IMR-90 (cell line): ENCODE data around the gene ATXN10. TPM values are rescaled to one million over a fixed set of nuclear protein-coding genes. Genes with fewer than 3 reads are reported as not detected.

Experiments used
- ATAC-seq: fragments of 200-7000 bp; cut with Tn5 transposase; 2 replicates; pipeline ENCODE4 v1.9.1; 2020; ENCODE audit warnings: low read depth, mild to moderate bottlenecking, moderate library complexity
- BruUV-seq: library from RNA; stranded (reverse); fragments of 400-500 nt; replicated peaks from 2 replicates; lab custom pipeline; 2021; lab: Mats Ljungman, UMichigan
- CTCF ChIA-PET: fragments of 300-600 bp; formaldehyde crosslinking; extraction: SDS; loops from one replicate; lab custom pipeline; 2021; ENCODE audit warnings: antibody characterized with exemption; lab: Yijun Ruan, JAX
- POLR2A ChIA-PET: fragments of 300-600 bp; sonication (Branson Sonifier 250); formaldehyde crosslinking; loops from one replicate; lab custom pipeline; 2022; ENCODE audit warnings: antibody characterized with exemption; ENCODE audit not compliant: unreplicated experiment; lab: Charles Lee
- DNase-seq: peaks from one replicate; pipeline ENCODE4 v3.0.0; 2013
- H2AFZ ChIP-seq: replicated peaks from 2 replicates; pipeline ENCODE3; 2013; ENCODE audit warnings: low read length, mild to moderate bottlenecking; ENCODE audit not compliant: poor library complexity
- H2AK5ac ChIP-seq: 2 replicates; pipeline ENCODE4 v1.6.1; 2013; ENCODE audit warnings: low read depth, low read length, inconsistent platforms
- H2AK9ac ChIP-seq: replicated peaks from 2 replicates; pipeline ENCODE3; 2013; ENCODE audit warnings: mild to moderate bottlenecking, low read depth, low read length, moderate library complexity; ENCODE audit not compliant: poor library complexity
- H2BK120ac ChIP-seq: 2 replicates; pipeline ENCODE4 v1.6.1; 2013; ENCODE audit warnings: low read depth, low read length, inconsistent platforms
- H2BK15ac ChIP-seq: 3 replicates; pipeline ENCODE4 v1.6.1; 2013; ENCODE audit warnings: low read depth, low read length, inconsistent platforms
- H2BK20ac ChIP-seq: 2 replicates; pipeline ENCODE4 v1.6.1; 2013; ENCODE audit warnings: low read depth, mild to moderate bottlenecking, inconsistent platforms, low read length, moderate library complexity
- H2BK5ac ChIP-seq: 2 replicates; pipeline ENCODE4 v1.6.1; 2013; ENCODE audit warnings: mild to moderate bottlenecking, low read depth, low read length, inconsistent platforms; ENCODE audit not compliant: poor library complexity, severe bottlenecking
- H3K14ac ChIP-seq: replicated peaks from 2 replicates; pipeline ENCODE4 v1.6.1; 2013; ENCODE audit warnings: low read depth, low read length, inconsistent platforms
- H3K18ac ChIP-seq: 2 replicates; pipeline ENCODE4 v1.6.1; 2013; ENCODE audit warnings: low read depth, low read length, control low read depth
- H3K23ac ChIP-seq: 2 replicates; pipeline ENCODE4 v1.6.1; 2013; ENCODE audit warnings: low read depth, low read length, inconsistent platforms
- H3K27ac ChIP-seq: 2 replicates; pipeline ENCODE4 v1.5.1; 2013; ENCODE audit warnings: mild to moderate bottlenecking, control low read depth, low read length; ENCODE audit not compliant: insufficient read depth
- H3K27me3 ChIP-seq: 2 replicates; pipeline ENCODE4 v1.6.1; 2013; ENCODE audit warnings: low read length; ENCODE audit not compliant: control insufficient read depth, insufficient read depth
- H3K36me3 ChIP-seq: 2 replicates; pipeline ENCODE4 v1.6.1; 2013; ENCODE audit warnings: low read length, mixed read lengths; ENCODE audit not compliant: control insufficient read depth, insufficient read depth
- H3K4ac ChIP-seq: 2 replicates; pipeline ENCODE4 v1.6.1; 2013; ENCODE audit warnings: low read depth, low read length, inconsistent platforms
- H3K4me1 ChIP-seq: 2 replicates; pipeline ENCODE4 v1.6.1; 2013; ENCODE audit warnings: low read length, mixed read lengths; ENCODE audit not compliant: control insufficient read depth, insufficient read depth
- H3K4me2 ChIP-seq: 2 replicates; pipeline ENCODE4 v1.6.1; 2013; ENCODE audit warnings: low read depth, mild to moderate bottlenecking, control low read depth, low read length, moderate library complexity
- H3K4me3 ChIP-seq: 2 replicates; pipeline ENCODE4 v1.5.1; 2013; ENCODE audit warnings: low read depth, mild to moderate bottlenecking, control low read depth, low read length, moderate library complexity; ENCODE audit not compliant: insufficient read depth
- H3K56ac ChIP-seq: 2 replicates; pipeline ENCODE4 v1.6.1; 2013; ENCODE audit warnings: low read length, inconsistent platforms; ENCODE audit not compliant: insufficient read depth; ENCODE audit errors: extremely low read depth
- H3K79me1 ChIP-seq, 2 experiments: 2 replicates each; pipeline ENCODE4 v1.6.1; 2013; ENCODE audit warnings: low read length in 2 of 2, inconsistent platforms in 1 of 2, low read depth in 1 of 2
- H3K9ac ChIP-seq: 2 replicates; pipeline ENCODE4 v1.6.1; 2013; ENCODE audit warnings: low read depth, low read length, control low read depth
- H3K9me1 ChIP-seq: 2 replicates; pipeline ENCODE4 v1.6.1; 2013; ENCODE audit warnings: low read length, inconsistent platforms; ENCODE audit not compliant: insufficient read depth
- H3K9me3 ChIP-seq: 2 replicates; pipeline ENCODE4 v1.6.1; 2013; ENCODE audit warnings: low read length; ENCODE audit not compliant: control insufficient read depth, insufficient read depth
- H4K20me1 ChIP-seq: 2 replicates; pipeline ENCODE4 v1.6.1; 2013; ENCODE audit warnings: low read length, inconsistent platforms; ENCODE audit not compliant: insufficient read depth
- H4K5ac ChIP-seq: 2 replicates; pipeline ENCODE4 v1.6.1; 2013; ENCODE audit warnings: mild to moderate bottlenecking, low read depth, low read length, control low read depth
- H4K8ac ChIP-seq, 2 experiments: 2 replicates each; pipeline ENCODE4 v1.6.1; 2013; ENCODE audit warnings: low read depth in 2 of 2, low read length in 2 of 2, control low read depth in 1 of 2, inconsistent platforms in 1 of 2
- H4K91ac ChIP-seq: 2 replicates; pipeline ENCODE4 v1.6.1; 2013; ENCODE audit warnings: low read depth, low read length, inconsistent platforms; ENCODE audit not compliant: insufficient read depth
- CHD1 ChIP-seq: IDR thresholded peaks from 2 replicates; pipeline ENCODE4 v1.6.1; 2012; ENCODE audit warnings: low read depth, low read length, improper control_type of control experiment
- POLR2A ChIP-seq: IDR thresholded peaks from 2 replicates; pipeline ENCODE4 v1.6.1; 2012; ENCODE audit warnings: mild to moderate bottlenecking, low read depth, low read length
- WGBS, 2 experiments: methylation state at CpG; one replicate each; pipeline versions ENCODE4 v1.1.5 to v1.1.7; 2013; ENCODE audit warnings: missing lambda C conversion rate in 2 of 2; ENCODE audit not compliant: insufficient read length in 1 of 2; ENCODE audit errors: extremely low coverage in 2 of 2; 5-methylcytosine and 5-hydroxymethylcytosine counted together
- dilution Hi-C: fragments of 300-500 bp; cut with HindIII; formaldehyde crosslinking; loops from one replicate; pipeline ENCODE4 v1.14.3; 2018; ENCODE audit warnings: low sequenced_read_pairs; ENCODE audit not compliant: unreplicated experiment
- in situ Hi-C: fragments of 300-500 bp; cut with MboI; formaldehyde crosslinking; loops from 3 replicates; pipeline ENCODE4 v1.14.3; 2019; ENCODE audit warnings: low sequenced_read_pairs, inconsistent platforms, mixed read lengths
- intact Hi-C: fragments of 100-400 bp; cut with micrococcal nuclease; formaldehyde crosslinking; loops from 2 replicates; pipeline ENCODE4 v1.10.0; 2022
- polyA plus RNA-seq, 3 experiments: library from polyadenylated mRNA; depleted of rRNA; stranded (reverse); fragments of >200 nt; gene quantifications; 2 replicates each; pipeline ENCODE4 v1.2.3, GENCODE V29; 2012; ENCODE audit warnings: low replicate concordance in 1 of 3
- total RNA-seq: library from RNA; depleted of rRNA; stranded (reverse); fragments of >200 nt; gene quantifications from 2 replicates; pipeline ENCODE4 v1.2.3, GENCODE V29; 2012

Gene ATXN10
- total and polyA plus RNA-seq, 2 of the 4 experiments (the other 2 are of a cell fraction) = 116 to 231 TPM

DNA sequence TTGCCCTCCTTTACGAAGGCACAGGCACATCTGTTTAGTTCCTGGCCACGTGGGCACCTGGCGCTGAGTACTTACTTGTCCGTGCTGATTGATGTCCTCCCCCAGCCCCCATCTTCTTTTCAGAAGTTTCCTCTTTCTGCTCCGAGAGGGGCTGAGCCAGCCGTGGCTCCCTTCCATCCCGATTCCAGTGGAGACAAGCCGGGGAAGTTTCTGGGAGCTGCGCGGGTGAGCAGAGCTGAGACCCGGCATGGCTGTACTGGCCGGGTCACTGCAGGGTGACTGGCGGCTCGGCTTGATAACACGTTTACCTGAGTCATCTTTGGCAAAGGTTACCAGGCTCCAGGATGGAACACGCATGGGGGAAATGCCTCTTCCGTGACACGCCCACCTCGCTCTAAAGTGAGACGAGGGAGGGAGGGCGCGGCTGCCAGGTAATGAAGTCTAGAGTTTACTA is 45.4 kb upstream of the ATXN10 start:
- Histone ChIP-seq H2BK15ac (no peak overlapping the region), H3K27me3 (peaks cover 19% of the 10 kb centered on the region), H3K9ac (no peak overlapping the region), H3K79me1 (no peaks in the 10 kb centered on the region), H3K27ac (no peak overlapping the region), H3K9me3 (no peaks in the 10 kb centered on the region), H2BK120ac (no peak overlapping the region), H4K5ac (no peak overlapping the region), H2AK9ac (no peak overlapping the region), H2BK20ac (no peak overlapping the region), H2BK5ac (no peak overlapping the region), H3K18ac (no peak overlapping the region), H4K20me1 (no peaks in the 10 kb centered on the region), H3K14ac (no peak overlapping the region), H4K8ac (no peak overlapping the region), H3K9me1 (0 out of 2 replicates have a peak, but pooled peaks cover 3% of the 10 kb centered on the region), H2AK5ac (no peak overlapping the region), H3K4me2 (no peak overlapping the region), H3K56ac (no peak overlapping the region), H3K4me1 (no peaks in the 10 kb centered on the region), H3K4me3 (no peak overlapping the region), H3K4ac (no peak overlapping the region), H4K91ac (no peak overlapping the region), H3K36me3 (no peaks in the 10 kb centered on the region), H3K23ac (no peak overlapping the region), H2AFZ (peak overlapping the region; percentile 51)
- DNase-seq = no peak
- ATAC-seq = no peak
- BruUV-seq = no TSS peak
- ChIA-PET POLR2A (no interaction called here), CTCF (interaction anchor here (0.6 kb wide), 1 partner anchor 28 kb away, joined by 3 read pairs; no protein-coding TSS in a partner anchor)
- intact Hi-C loops (no loop called here), dilution Hi-C loops (no loop called here), in situ Hi-C loops (no loop called here)
- no peak for TF ChIP-seq POLR2A
- TF ChIP-seq CHD1 = no peak
- 83% methylated on average over 16 of the region's 22 CpGs; no CpG with 5 or more reads in 1 of the 2 experiments for WGBS, 2 experiments
